ENCODE measurements around the gene AGO4.
"Not testable (repeated sequence)": the region's sequence is repeated elsewhere in the genome, so short reads cannot be mapped to it uniquely, and the experiment has no call there.

DNA sequence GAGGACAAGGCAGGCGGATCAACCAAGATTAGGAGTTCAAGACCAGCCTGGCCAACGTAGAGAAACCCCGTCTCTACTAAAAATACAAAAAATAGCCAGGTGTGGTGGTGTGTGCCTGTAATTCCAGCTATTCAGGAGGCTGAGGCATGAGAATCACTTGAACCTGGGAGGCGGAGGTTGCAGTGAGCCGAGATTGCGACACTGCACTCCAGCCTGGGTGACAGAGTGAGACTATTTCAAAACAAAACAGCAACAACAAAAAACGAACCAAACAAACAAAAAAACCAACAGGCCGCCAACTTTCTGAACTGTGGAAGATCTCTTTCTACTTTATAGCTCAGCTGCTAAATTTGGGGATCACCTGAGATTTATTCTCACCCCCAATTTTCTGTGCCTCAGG lies 23.5 kb upstream of the AGO4 start:
- TF ChIP-seq CTCF (IDR thresholded peaks at IDR 0.05; ENCODE audit: low read depth, low read length); EZH2phosphoT487 (IDR thresholded peaks at IDR 0.05; ENCODE audit: low read depth): not testable (repeated sequence)

All from OCI-LY3 (cell line).